GM10266 (cell line): ENCODE measurements around the gene MYEOV.

Experiments used
- DNase-seq: peaks from one replicate; pipeline ENCODE4 v3.0.0; 2012; ENCODE audit errors: extremely low spot score
- CTCF ChIP-seq: IDR thresholded peaks from 2 replicates; pipeline ENCODE4 v1.5.1; 2012; ENCODE audit warnings: mild to moderate bottlenecking, low read depth; ENCODE audit not compliant: control insufficient read depth, insufficient read depth; ENCODE audit errors: missing control alignments

MYEOV gene

GRCh38 chr11:69327741-69328191 lies 33.8 kb downstream of the MYEOV start:
- TF ChIP-seq CTCF, result no peak
- DNase-seq, result no peak

DNA sequence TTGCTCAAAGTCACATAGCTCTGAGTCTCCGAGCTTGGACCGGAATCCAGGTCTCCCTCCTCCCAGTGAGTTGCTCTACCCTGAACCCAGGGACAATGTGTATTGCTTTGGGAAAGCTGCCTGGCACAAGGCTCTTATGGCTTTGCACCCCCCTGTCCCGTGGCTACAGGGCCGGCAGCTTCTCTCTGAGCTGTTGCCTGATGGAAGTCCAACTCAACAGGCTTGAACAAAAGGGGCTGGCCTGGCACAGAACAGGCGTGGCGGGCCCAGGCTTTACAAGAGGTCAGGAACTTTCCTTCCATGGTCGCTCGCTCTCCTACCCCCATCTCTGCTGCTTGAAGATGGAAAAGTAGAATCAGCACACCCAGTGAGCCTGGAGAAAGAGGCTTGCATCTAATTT lies 34.3 kb downstream of the MYEOV start:
- TF ChIP-seq CTCF, result no peak
- no peak for DNase-seq

DNA sequence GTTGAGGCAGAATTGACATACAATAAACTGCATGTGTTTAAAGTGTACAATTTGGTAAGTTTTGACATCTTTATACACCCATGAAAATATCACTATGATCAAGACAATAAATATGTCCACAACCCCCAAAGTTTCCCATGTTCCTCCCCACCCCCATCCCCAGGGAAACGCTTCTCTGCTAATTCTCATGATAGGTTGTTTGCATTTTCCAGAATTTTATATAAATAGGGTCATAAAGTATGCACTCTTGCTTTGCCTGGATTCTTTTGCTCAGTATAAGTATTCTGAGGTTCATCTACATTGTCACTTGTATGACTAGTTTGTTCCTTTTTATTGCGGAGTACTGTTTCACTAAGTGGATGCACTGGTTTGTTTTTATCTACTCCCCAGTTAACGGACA lies 35.6 kb downstream of the MYEOV start:
- no peak for TF ChIP-seq CTCF
- no peak for DNase-seq

GRCh38 chr11:69330330-69330729 lies 36.4 kb downstream of the MYEOV start:
- no peak for TF ChIP-seq CTCF
- DNase-seq, result no peak

GRCh38 chr11:69333149-69333710 lies 39.3 kb downstream of the MYEOV start:
- no peak for TF ChIP-seq CTCF
- no peak for DNase-seq

DNA sequence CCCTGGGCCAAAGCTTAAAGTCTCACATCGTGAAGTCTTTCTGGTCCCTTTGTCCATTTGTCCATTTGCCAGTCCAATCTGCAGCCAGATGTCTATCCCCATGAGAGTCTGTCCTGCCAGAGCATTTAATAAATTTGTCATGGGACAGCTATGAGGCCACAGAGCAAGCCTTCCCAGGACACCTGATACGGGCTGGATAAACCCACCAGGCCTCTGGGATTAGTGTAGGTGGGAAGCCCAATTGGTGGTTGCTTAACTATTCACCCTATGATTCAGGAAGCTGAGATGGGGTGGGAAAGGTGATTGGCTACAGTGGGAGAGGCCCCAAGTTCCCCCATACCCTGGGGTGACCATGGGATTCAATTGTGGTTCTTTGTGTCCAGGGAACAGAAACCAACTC lies 39.9 kb downstream of the MYEOV start:
- no peak for TF ChIP-seq CTCF
- no peak for DNase-seq

GRCh38 chr11:69335007-69335780 lies 41.2 kb downstream of the MYEOV start:
- no peak for TF ChIP-seq CTCF
- DNase-seq, result no peak
